H1 (cell line): ENCODE measurements around the gene ZBP1. TPM values are rescaled to one million over a fixed set of nuclear protein-coding genes. Genes with fewer than 3 reads are reported as not detected.

ENCODE experiments used
- CBX5 ChIP-seq: fragments of 300-800, 300-1000 bp; sonication (generic); IDR thresholded peaks from 2 replicates; pipeline ENCODE4 v1.7.1; 2016; ENCODE audit warnings: antibody characterized with exemption, low read length, low read depth
- E2F6 ChIP-seq: IDR thresholded peaks from 2 replicates; pipeline ENCODE4 v1.6.1; 2012; ENCODE audit warnings: inconsistent platforms
- GABPA ChIP-seq: IDR thresholded peaks from 2 replicates; pipeline ENCODE4 v1.6.1; 2011; ENCODE audit warnings: mild to moderate bottlenecking, low read length, moderate library complexity, borderline replicate concordance; ENCODE audit not compliant: insufficient read depth
- GTF2F1 ChIP-seq: IDR thresholded peaks from 2 replicates; pipeline ENCODE4 v1.6.1; 2012; ENCODE audit warnings: low read depth, low read length, improper control_type of control experiment, borderline replicate concordance
- HDAC6 ChIP-seq: IDR thresholded peaks from one replicate; pipeline ENCODE4 v1.7.1; 2012; ENCODE audit warnings: low read depth, mild to moderate bottlenecking, inconsistent platforms, low read length, moderate library complexity
- JUN ChIP-seq: IDR thresholded peaks from 2 replicates; pipeline ENCODE4 v1.6.1; 2011; ENCODE audit warnings: low read depth, mild to moderate bottlenecking, improper control_type of control experiment, low read length
- KDM4A ChIP-seq: IDR thresholded peaks from one replicate; pipeline ENCODE4 v1.7.1; 2012; ENCODE audit warnings: low read depth, mild to moderate bottlenecking, moderate library complexity, low read length, inconsistent platforms; ENCODE audit not compliant: severe bottlenecking
- POLR2AphosphoS5 ChIP-seq: IDR thresholded peaks from 2 replicates; pipeline ENCODE4 v1.6.1; 2011; ENCODE audit warnings: low read depth, low read length
- SAP30 ChIP-seq: fragments of 300-600 bp; sonication (generic); IDR thresholded peaks from 2 replicates; pipeline ENCODE4 v1.7.1; 2012; ENCODE audit warnings: low read length, moderate library complexity, mild to moderate bottlenecking, inconsistent platforms; ENCODE audit not compliant: insufficient read depth, insufficient replicate concordance
- SP1 ChIP-seq: IDR thresholded peaks from 2 replicates; pipeline ENCODE4 v1.6.1; 2011; ENCODE audit warnings: low read depth, low read length
- SP2 ChIP-seq: IDR thresholded peaks from 2 replicates; pipeline ENCODE4 v1.6.1; 2012; ENCODE audit warnings: mild to moderate bottlenecking, low read length, inconsistent platforms
- SRF ChIP-seq: IDR thresholded peaks from 2 replicates; pipeline ENCODE4 v1.6.1; 2011; ENCODE audit warnings: mild to moderate bottlenecking, low read depth, low read length, moderate library complexity
- ZNF274 ChIP-seq: IDR thresholded peaks from 2 replicates; pipeline ENCODE4 v1.7.0; 2012; ENCODE audit warnings: low read length, borderline replicate concordance; ENCODE audit errors: extremely low read depth
- polyA plus RNA-seq, 7 experiments: library from polyadenylated mRNA; depleted of rRNA in 3 of 7; stranded (reverse) in 5 of 7; unstranded in 2 of 7; fragments of >200 nt in 5 of 7; fragments of 200-250 nt in 2 of 7; gene quantifications; 1 replicate in 5 of 7; 2 replicates in 1 of 7; 4 replicates in 1 of 7; pipeline versions ENCODE4 v1.2.1 to v1.2.3, GENCODE V29; 2011 to 2013; ENCODE audit warnings: missing spikeins in 2 of 7, mixed read lengths in 2 of 7
- total RNA-seq: library from RNA; stranded (reverse); fragmentation: NEBNext Ultra II Directional; extraction: Animal tissue kit (Norgen Biotek cat#: 25700); gene quantifications from 2 replicates; pipeline ENCODE4 v1.2.1, GENCODE V29; 2021

ZBP1 gene
- total and polyA plus RNA-seq, 2 of the 8 experiments (the other 6 are each of a cell fraction or from before 2014, with no cell fraction given): not detected

GRCh38 chr20:57570145-57570850, 49.9 kb downstream of the ZBP1 start (continued):
- TF ChIP-seq KDM4A (no peak), SAP30 (no peak), JUN (no peak), SP2 (no peak), SP1 (no peak), CBX5 (no peak), GABPA (no peak), POLR2AphosphoS5 (no peak), SRF (no peak), ZNF274 (no peak), HDAC6 (no peak), GTF2F1 (no peak), E2F6 (no peak)
